SK-N-SH (cell line): Measurements from ENCODE around the gene BAZ1B. TPM values are rescaled to one million over a fixed set of nuclear protein-coding genes. Genes with fewer than 3 reads are reported as not detected.

Source experiments
- CTCF ChIA-PET: fragments of 300-600, 350-600 bp; formaldehyde crosslinking; extraction: SDS; loops from one replicate; lab custom pipeline; 2021; lab: Yijun Ruan, JAX
- POLR2A ChIA-PET: fragments of 350-600 bp; sonication (Branson Sonifier 250); formaldehyde crosslinking; extraction: SDS; loops from one replicate; lab custom pipeline; 2020; ENCODE audit warnings: antibody characterized with exemption, inconsistent platforms; lab: Yijun Ruan, JAX
- DNase-seq: peaks from one replicate; pipeline ENCODE4 v3.0.0; 2012
- H2AFZ ChIP-seq: fragments of 200-600 bp; sonication (generic); 2 replicates; pipeline ENCODE4 v1.8.1; 2016; ENCODE audit warnings: antibody characterized with exemption, mild to moderate bottlenecking, low read depth
- H3F3A ChIP-seq: fragments of 200-600 bp; sonication (generic); replicated peaks from 2 replicates; pipeline ENCODE3; 2016; ENCODE audit warnings: antibody characterized with exemption, mild to moderate bottlenecking; ENCODE audit not compliant: insufficient read depth
- H3K27ac ChIP-seq, 2 experiments: fragments of 200-500 bp in 1 of 2; fragments of 200-600 bp in 1 of 2; sonication (Bioruptor generic) in 1 of 2; sonication (generic), shearing (Covaris generic) in 1 of 2; 2 replicates each; pipeline versions ENCODE4 v1.5.1 to v1.6.1; 2014 to 2016; ENCODE audit warnings: low read depth in 2 of 2, inconsistent platforms in 1 of 2, low read length in 1 of 2, mild to moderate bottlenecking in 1 of 2, mixed read lengths in 1 of 2
- H3K27me3 ChIP-seq: fragments of 200-600 bp; sonication (generic), shearing (Covaris generic); 2 replicates; pipeline ENCODE4 v1.6.1; 2016; ENCODE audit warnings: mixed run types; ENCODE audit not compliant: insufficient read depth
- H3K36me3 ChIP-seq, 2 experiments: fragments of 200-500 bp in 1 of 2; fragments of 200-600 bp in 1 of 2; sonication (Bioruptor generic) in 1 of 2; sonication (generic) in 1 of 2; replicated peaks in 1 of 2; 2 replicates each; pipeline versions ENCODE3 to v1.5.1; 2014 to 2016; ENCODE audit warnings: low read length in 1 of 2, mild to moderate bottlenecking in 1 of 2; ENCODE audit not compliant: insufficient read depth in 2 of 2, control insufficient read depth in 1 of 2
- H3K4me1 ChIP-seq, 2 experiments: fragments of 200-500 bp in 1 of 2; fragments of 200-600 bp in 1 of 2; sonication (Bioruptor generic) in 1 of 2; sonication (generic), shearing (Covaris generic) in 1 of 2; 2 replicates each; pipeline versions ENCODE4 v1.5.1 to v1.6.1; 2014 to 2016; ENCODE audit warnings: low read depth in 1 of 2, low read length in 1 of 2, mixed run types in 1 of 2; ENCODE audit not compliant: insufficient read depth in 2 of 2, control insufficient read depth in 1 of 2
- H3K4me2 ChIP-seq: fragments of 200-600 bp; sonication (generic), shearing (Covaris generic); 2 replicates; pipeline ENCODE4 v1.6.1; 2017; ENCODE audit warnings: mixed run types
- H3K4me3 ChIP-seq, 2 experiments: fragments of 200-500 bp in 1 of 2; fragments of 200-600 bp in 1 of 2; sonication (Bioruptor generic) in 1 of 2; sonication (generic), shearing (Covaris generic) in 1 of 2; 2 replicates each; pipeline versions ENCODE4 v1.5.1 to v1.8.1; 2014 to 2016; ENCODE audit warnings: low read depth in 2 of 2, inconsistent platforms in 1 of 2, low read length in 1 of 2, mild to moderate bottlenecking in 1 of 2, mixed read lengths in 1 of 2, moderate library complexity in 1 of 2
- H3K79me2 ChIP-seq: fragments of 200-600 bp; sonication (generic); 2 replicates; pipeline ENCODE4 v1.8.1; 2017; ENCODE audit warnings: mild to moderate bottlenecking; ENCODE audit not compliant: insufficient read depth
- H3K9ac ChIP-seq: fragments of 200-600 bp; sonication (generic); 2 replicates; pipeline ENCODE4 v1.6.1; 2017; ENCODE audit warnings: mixed run types
- H3K9me2 ChIP-seq: fragments of 200-600 bp; sonication (generic); 2 replicates; pipeline ENCODE4 v1.6.1; 2017; ENCODE audit warnings: mixed run types
- H3K9me3 ChIP-seq: fragments of 200-600 bp; sonication (generic); 2 replicates; pipeline ENCODE4 v1.6.1; 2017; ENCODE audit warnings: mixed run types, mild to moderate bottlenecking, moderate library complexity
- H4K20me1 ChIP-seq: fragments of 200-600 bp; sonication (generic); 2 replicates; pipeline ENCODE4 v1.6.1; 2017; ENCODE audit warnings: mild to moderate bottlenecking, mixed run types; ENCODE audit not compliant: insufficient read depth
- EP300 ChIP-seq, 2 experiments: IDR thresholded peaks; 2 replicates each; pipeline versions ENCODE4 v1.4.0 to v1.6.1; 2012; ENCODE audit warnings: borderline replicate concordance in 1 of 2, low read depth in 1 of 2, low read length in 1 of 2
- GABPA ChIP-seq: IDR thresholded peaks from 2 replicates; pipeline ENCODE4 v1.4.0; 2012; ENCODE audit warnings: low read depth, mild to moderate bottlenecking
- MEF2A ChIP-seq: IDR thresholded peaks from 2 replicates; pipeline ENCODE4 v1.4.0; 2012; ENCODE audit warnings: low read depth, borderline replicate concordance
- NFIC ChIP-seq: IDR thresholded peaks from 2 replicates; pipeline ENCODE4 v1.4.0; 2012; ENCODE audit warnings: borderline replicate concordance
- RCOR1 ChIP-seq: fragments of 150-350 bp; IDR thresholded peaks from 2 replicates; pipeline ENCODE4 v1.6.1; 2017; ENCODE audit warnings: antibody characterized with exemption, low read length
- SMC3 ChIP-seq: IDR thresholded peaks from 2 replicates; pipeline ENCODE4 v1.6.1; 2012; ENCODE audit warnings: low read depth, low read length, improper control_type of control experiment
- TAF1 ChIP-seq: IDR thresholded peaks from 2 replicates; pipeline ENCODE4 v1.6.1; 2012; ENCODE audit warnings: low read depth, mild to moderate bottlenecking, low read length, moderate library complexity, borderline replicate concordance
- TCF12 ChIP-seq: IDR thresholded peaks from 2 replicates; pipeline ENCODE4 v1.4.0; 2012
- USF1 ChIP-seq: IDR thresholded peaks from 2 replicates; pipeline ENCODE4 v1.4.0; 2012; ENCODE audit warnings: low read depth, borderline replicate concordance
- YY1 ChIP-seq: IDR thresholded peaks from 2 replicates; pipeline ENCODE4 v1.4.0; 2012; ENCODE audit warnings: low read depth, mild to moderate bottlenecking
- WGBS: methylation state at CpG from one replicate; pipeline ENCODE4 v1.1.6; 2017; ENCODE audit warnings: low lambda C conversion rate; 5-methylcytosine and 5-hydroxymethylcytosine counted together
- polyA plus RNA-seq, 3 experiments: library from polyadenylated mRNA; depleted of rRNA; stranded (reverse); fragments of >200 nt; gene quantifications; 2 replicates each; pipeline ENCODE4 v1.2.3, GENCODE V29; 2012
- small RNA-seq, 7 experiments: library from RNA; depleted of rRNA; stranded (forward); fragments of <200 nt; gene quantifications; one replicate each; pipeline ENCODE3, GENCODE V24; 2012

Gene BAZ1B
- polyA plus RNA-seq, 1 of the 3 experiments (the other 2 are of a cell fraction): 20.9 TPM

- H3K4me1 ChIP-seq: no peaks in the 10 kb centered on the region
- no peak for TF ChIP-seq GABPA
- TF ChIP-seq NFIC: no peak
- no peak for TF ChIP-seq TAF1
- TF ChIP-seq USF1: no peak
- no peak for TF ChIP-seq MEF2A
- TF ChIP-seq RCOR1: no peak
- TF ChIP-seq SMC3: no peak
- no peak for TF ChIP-seq EP300 (IDR thresholded peaks at IDR 0.05; ENCODE audit: borderline replicate concordance in 1 of 2, low read depth in 1 of 2, low read length in 1 of 2)
- TF ChIP-seq YY1: no peak
- no peak for TF ChIP-seq TCF12
- no peak overlapping the region for H3K4me3 ChIP-seq
- H3F3A ChIP-seq: no peaks in the 10 kb centered on the region
- no peaks in the 10 kb centered on the region for H4K20me1 ChIP-seq
- H3K4me2 ChIP-seq: no peak overlapping the region
- 25% methylated on average over 2 of the region's 2 CpGs for whole genome bisulfite sequencing
- ChIA-PET POLR2A (no interaction called here), CTCF (interaction anchor here (1.8 kb wide), 1 partner anchor 60 kb away, joined by 6 read pairs; no protein-coding TSS in a partner anchor)
- H3K36me3 ChIP-seq: no peaks in the 10 kb centered on the region
- no peak for DNase-seq
- H3K27ac ChIP-seq: no peak overlapping the region
- no peak overlapping the region for H3K9ac ChIP-seq
- 0 out of 2 replicates have a peak, but pooled peaks cover 11% of the 10 kb centered on the region for H3K27me3 ChIP-seq
- peaks cover 16% of the 10 kb centered on the region for H3K9me3 ChIP-seq
- no peaks in the 10 kb centered on the region for H3K79me2 ChIP-seq
- H2AFZ ChIP-seq: no peak overlapping the region
- no peaks in the 10 kb centered on the region for H3K9me2 ChIP-seq
Observed at GRCh38 chr7:73391396-73391795, 130.7 kb downstream of the BAZ1B start.

Small RNAs within 50 kb of the gene (small RNA-seq; reads per million reads assigned to genes)
- gene RF00019: 0 reads per million in 7 experiments
- gene RNU6-1198P: 0 reads per million in 7 experiments

Other genes with a start within 250 kb of the BAZ1B start
- 59.2 and 60.0 TPM in 2 replicates for gene NSUN5, start 213.5 kb downstream of the BAZ1B start, polyA plus RNA-seq (2012; rRNA removed)
- not detected in 2 replicates for gene TRIM50, start 194.2 kb downstream of the BAZ1B start, polyA plus RNA-seq (2012; rRNA removed)
- not detected in 2 replicates for gene FKBP6, start 194.1 kb downstream of the BAZ1B start, polyA plus RNA-seq (2012; rRNA removed)
- gene FZD9, start 88.5 kb downstream of the BAZ1B start, polyA plus RNA-seq (2012; rRNA removed): 1.4 and 1.8 TPM in 2 replicates
- gene BCL7B, start 35.4 kb upstream of the BAZ1B start, polyA plus RNA-seq (2012; rRNA removed): 107 and 114 TPM in 2 replicates
- 45.5 and 63.6 TPM in 2 replicates for gene TBL2, start 56.3 kb upstream of the BAZ1B start, polyA plus RNA-seq (2012; rRNA removed)
- 0.21 and 0.32 TPM in 2 replicates for gene MLXIPL, start 102.2 kb upstream of the BAZ1B start, polyA plus RNA-seq (2012; rRNA removed)
- 5.7 and 7.4 TPM in 2 replicates for gene VPS37D, start 145.5 kb upstream of the BAZ1B start, polyA plus RNA-seq (2012; rRNA removed)
- gene DNAJC30, start 161.2 kb upstream of the BAZ1B start, polyA plus RNA-seq (2012; rRNA removed): 10.6 and 11.0 TPM in 2 replicates
- gene BUD23, start 161.3 kb upstream of the BAZ1B start, polyA plus RNA-seq (2012; rRNA removed): 174 and 206 TPM in 2 replicates
- gene STX1A, start 197.4 kb upstream of the BAZ1B start, polyA plus RNA-seq (2012; rRNA removed): 81.2 and 91.1 TPM in 2 replicates
- gene ABHD11, start 216.5 kb upstream of the BAZ1B start, polyA plus RNA-seq (2012; rRNA removed): 29.9 and 33.7 TPM in 2 replicates
- 0.05 and 0.08 TPM in 2 replicates for gene CLDN3, start 248.0 kb upstream of the BAZ1B start, polyA plus RNA-seq (2012; rRNA removed)